Testis (tissue), 3 donors: Measurements from ENCODE around the gene ROR2. TPM values are rescaled to one million over a fixed set of nuclear protein-coding genes. Genes with fewer than 3 reads are reported as not detected.

Source experiments
- DNase-seq: peaks from one replicate; pipeline ENCODE4 v3.0.0-alpha.2; 2019
- H3K27ac ChIP-seq, 2 donors: fragments of 200-600 bp; sonication (generic); one replicate each; pipeline ENCODE4 v1.5.1; 2019
- H3K27me3 ChIP-seq: fragments of 200-600 bp; sonication (generic); one replicate; pipeline ENCODE4 v1.5.1; 2019
- H3K36me3 ChIP-seq: fragments of 200-600 bp; sonication (generic); one replicate; pipeline ENCODE4 v1.5.1; 2017; ENCODE audit warnings: low read depth; ENCODE audit errors: missing control alignments
- H3K4me1 ChIP-seq: fragments of 200-600 bp; sonication (generic); one replicate; pipeline ENCODE4 v1.5.1; 2019
- H3K4me3 ChIP-seq, 2 donors: fragments of 200-600 bp; sonication (generic); one replicate each; pipeline ENCODE4 v1.5.1; 2017 to 2019
- H3K9me3 ChIP-seq: fragments of 200-600 bp; sonication (generic); one replicate; pipeline ENCODE4 v1.5.1; 2017
- POLR2A ChIP-seq: fragments of 450-650 bp; IDR thresholded peaks from one replicate; pipeline ENCODE4 v1.6.1; 2017; ENCODE audit warnings: antibody characterized with exemption, mild to moderate bottlenecking, moderate library complexity
- WGBS, 2 donors: methylation state at CpG; one replicate each; pipeline ENCODE4 v1.1.5; 2018; 5-methylcytosine and 5-hydroxymethylcytosine counted together
- intact Hi-C: fragments of 100-400 bp; cut with DNase I; formaldehyde crosslinking; loops from one replicate; pipeline ENCODE4 v1.15.1; 2023; ENCODE audit warnings: low total_unique reads
- polyA plus RNA-seq: library from polyadenylated mRNA; stranded (reverse); fragments of 350-450 nt; fragmentation: Illumina TruSeq; extraction: RNeasy Lipid Tissue Mini Kit (QIAGEN cat#74804); gene quantifications from one replicate; pipeline ENCODE4 v1.2.3, GENCODE V29; 2014; ENCODE audit warnings: low read depth, low replicate concordance; ENCODE audit not compliant: insufficient read depth
- total RNA-seq, 2 donors: library from RNA; depleted of rRNA; stranded (reverse); fragments of >200 nt; gene quantifications; one replicate each; pipeline ENCODE4 v1.2.3, GENCODE V29; 2016
- TF ChIP-seq, protein P1 (sequence below), 3 experiments: fragments of 450-650 bp in 2 of 3; fragments of 200-600 bp in 1 of 3; sonication (generic) in 1 of 3; IDR thresholded peaks; one replicate each; pipeline ENCODE4 v1.5.1; 2016 to 2019; ENCODE audit warnings: antibody characterized with exemption in 3 of 3, mild to moderate bottlenecking in 2 of 3, moderate library complexity in 1 of 3

Gene ROR2
- total and polyA plus RNA-seq, 3 donors from 2014 or later, result 11.5 to 16.5 (median 12.3) TPM

GRCh38 chr9:91677822-91678436 lies 272.1 kb downstream of the ROR2 start:
- Histone ChIP-seq H3K9me3 (no peaks in the 10 kb centered on the region), H3K36me3 (no peaks in the 10 kb centered on the region), H3K27ac (no peak overlapping the region), H3K4me1 (no peaks in the 10 kb centered on the region), H3K27me3 (no peaks in the 10 kb centered on the region), H3K4me3 (no peak overlapping the region)
- intact Hi-C loops, result no loop called here
- no peak for DNase-seq
- WGBS, 2 donors, result 62 to 76% methylated on average over 5 of the region's 5 CpGs
- TF ChIP-seq, protein P1, sequence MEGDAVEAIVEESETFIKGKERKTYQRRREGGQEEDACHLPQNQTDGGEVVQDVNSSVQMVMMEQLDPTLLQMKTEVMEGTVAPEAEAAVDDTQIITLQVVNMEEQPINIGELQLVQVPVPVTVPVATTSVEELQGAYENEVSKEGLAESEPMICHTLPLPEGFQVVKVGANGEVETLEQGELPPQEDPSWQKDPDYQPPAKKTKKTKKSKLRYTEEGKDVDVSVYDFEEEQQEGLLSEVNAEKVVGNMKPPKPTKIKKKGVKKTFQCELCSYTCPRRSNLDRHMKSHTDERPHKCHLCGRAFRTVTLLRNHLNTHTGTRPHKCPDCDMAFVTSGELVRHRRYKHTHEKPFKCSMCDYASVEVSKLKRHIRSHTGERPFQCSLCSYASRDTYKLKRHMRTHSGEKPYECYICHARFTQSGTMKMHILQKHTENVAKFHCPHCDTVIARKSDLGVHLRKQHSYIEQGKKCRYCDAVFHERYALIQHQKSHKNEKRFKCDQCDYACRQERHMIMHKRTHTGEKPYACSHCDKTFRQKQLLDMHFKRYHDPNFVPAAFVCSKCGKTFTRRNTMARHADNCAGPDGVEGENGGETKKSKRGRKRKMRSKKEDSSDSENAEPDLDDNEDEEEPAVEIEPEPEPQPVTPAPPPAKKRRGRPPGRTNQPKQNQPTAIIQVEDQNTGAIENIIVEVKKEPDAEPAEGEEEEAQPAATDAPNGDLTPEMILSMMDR (IDR thresholded peaks at IDR 0.05), result no peak
- TF ChIP-seq POLR2A, result no peak

GRCh38 chr9:91677331-91677730 lies 272.7 kb downstream of the ROR2 start:
- no peaks in the 10 kb centered on the region for H3K9me3 ChIP-seq
- 33 to 58% methylated on average over 3 of the region's 3 CpGs for WGBS, 2 donors
- no peak for DNase-seq
- H3K36me3 ChIP-seq, result no peaks in the 10 kb centered on the region
- no peak overlapping the region for H3K4me3 ChIP-seq
- TF ChIP-seq, protein P1 (IDR thresholded peaks at IDR 0.05), result no peak
- TF ChIP-seq POLR2A, result no peak
- no peaks in the 10 kb centered on the region for H3K27me3 ChIP-seq
- intact Hi-C loops, result no loop called here
- H3K27ac ChIP-seq, result no peak overlapping the region
- no peaks in the 10 kb centered on the region for H3K4me1 ChIP-seq

- H3K4me1 ChIP-seq, result no peaks in the 10 kb centered on the region
- no peaks in the 10 kb centered on the region for H3K27me3 ChIP-seq
- no peak overlapping the region for H3K27ac ChIP-seq
- no peaks in the 10 kb centered on the region for H3K9me3 ChIP-seq
- H3K36me3 ChIP-seq, result no peaks in the 10 kb centered on the region
- intact Hi-C loops, result no loop called here
- WGBS, 2 donors, result 88 to 100% methylated on average over 1 of the region's 1 CpG
- no peak for TF ChIP-seq POLR2A
- no peak for DNase-seq
- no peak overlapping the region for H3K4me3 ChIP-seq
These were observed 274.0 kb downstream of the ROR2 start for GRCh38 chr9:91676046-91676445.

DNA sequence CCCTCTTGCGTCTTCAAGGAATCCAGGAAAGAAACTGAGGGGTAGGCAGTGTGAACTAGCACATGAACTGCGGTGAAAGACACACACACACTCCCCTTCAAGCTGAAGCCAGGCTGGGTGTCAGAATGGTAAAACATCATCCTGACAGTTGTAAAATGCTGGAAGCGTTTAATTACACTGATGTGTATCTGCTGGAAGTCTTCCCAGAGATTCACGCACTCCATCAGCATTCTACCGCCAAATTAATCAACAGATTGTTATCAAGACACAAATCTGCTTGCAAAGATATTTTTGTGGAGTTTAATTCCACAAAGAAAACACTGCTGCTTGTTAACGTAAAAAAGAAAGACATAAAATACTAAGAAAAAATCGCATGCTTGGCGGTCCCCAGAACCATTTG lies 285.4 kb downstream of the ROR2 start:
- DNase-seq, result no peak
- H3K4me1 ChIP-seq, result no peaks in the 10 kb centered on the region
- no peak overlapping the region for H3K27ac ChIP-seq
- WGBS, 2 donors, result 68 to 70% methylated on average over 8 of the region's 8 CpGs
- intact Hi-C loops, result no loop called here
- H3K9me3 ChIP-seq, result no peaks in the 10 kb centered on the region
- no peaks in the 10 kb centered on the region for H3K27me3 ChIP-seq
- H3K36me3 ChIP-seq, result no peaks in the 10 kb centered on the region
- no peak overlapping the region for H3K4me3 ChIP-seq
- TF ChIP-seq, protein P1 (IDR thresholded peaks at IDR 0.05), result no peak
- no peak for TF ChIP-seq POLR2A

DNA sequence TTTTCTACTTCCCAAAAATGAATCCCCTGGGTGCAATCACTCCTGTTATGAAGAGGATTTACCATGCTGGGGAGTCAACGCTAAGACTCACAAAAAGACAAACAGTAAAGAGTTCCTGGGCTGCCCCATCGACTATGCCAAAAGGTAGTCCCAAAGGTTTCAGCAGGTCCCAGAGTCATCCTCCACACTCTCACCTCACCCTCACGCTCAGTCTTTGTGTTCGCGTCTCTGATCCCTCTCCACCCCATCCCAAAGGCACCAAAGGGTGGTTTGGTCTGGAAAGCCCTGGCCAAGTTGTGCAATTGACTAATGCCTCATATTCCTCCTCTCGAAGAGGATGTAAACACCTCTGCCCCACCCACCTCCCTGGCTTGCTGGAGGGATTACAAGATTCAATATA lies 286.2 kb downstream of the ROR2 start:
- intact Hi-C loops, result no loop called here
- DNase-seq, result no peak
- no peaks in the 10 kb centered on the region for H3K9me3 ChIP-seq
- no peaks in the 10 kb centered on the region for H3K27me3 ChIP-seq
- WGBS, 2 donors, result 88 to 90% methylated on average over 6 of the region's 6 CpGs
- H3K36me3 ChIP-seq, result no peaks in the 10 kb centered on the region
- H3K4me1 ChIP-seq, result no peaks in the 10 kb centered on the region
- H3K4me3 ChIP-seq, result no peak overlapping the region
- no peak overlapping the region for H3K27ac ChIP-seq
- TF ChIP-seq POLR2A, result no peak
- TF ChIP-seq, protein P1 (IDR thresholded peaks at IDR 0.05), result no peak
